KG1 (cell line): ENCODE data around the gene MED8.
A peak's percentile ranks its signal among the peaks of the same experiment; 100 is the strongest.

Experiments used
- DNase-seq: peaks from one replicate; lab custom pipeline; 2025; lab: John Stamatoyannopoulos, UW

Gene MED8

GRCh38 chr1:43389326-43390313 is at the start of gene MED8, which contains the start of gene SZT2:
TSS of gene MED8 (minus strand) at chr1:43389800. CDS start at chr1:43389764, 36 bp downstream.
TSS of gene SZT2 (plus strand) at chr1:43389899. CDS start at chr1:43389969, 70 bp downstream.
- peak; percentile 87 for DNase-seq

DNA sequence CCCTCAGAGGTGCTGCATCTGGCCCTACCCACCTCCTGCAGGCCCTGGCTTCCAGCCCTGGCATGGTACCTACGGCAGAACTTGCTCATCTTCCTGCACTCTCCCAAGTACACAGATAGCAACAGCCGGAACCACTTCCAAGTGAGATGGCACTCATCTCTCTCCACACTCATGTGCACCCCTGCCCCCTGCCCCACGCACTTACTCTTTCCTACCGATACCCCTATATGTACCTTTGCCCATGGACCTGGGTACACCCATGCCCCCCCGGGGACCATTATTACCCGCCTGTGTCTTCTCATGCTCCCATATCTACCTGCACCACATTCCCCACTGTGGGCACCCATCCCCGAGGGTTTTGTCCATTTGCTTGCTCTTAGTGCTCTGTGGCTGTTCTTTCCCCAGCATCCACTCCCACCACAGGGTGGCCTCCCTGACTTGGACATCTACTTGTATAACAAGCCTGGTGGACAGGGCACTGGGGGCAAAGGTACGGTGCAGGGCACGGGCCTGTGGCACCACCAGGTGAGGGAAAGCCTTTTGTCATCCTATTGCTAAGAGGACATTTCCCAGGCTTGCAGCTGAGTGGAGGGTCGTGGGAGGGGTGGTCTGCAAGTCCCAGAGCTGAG is 49.5 kb upstream of the MED8 start:
- no peak for DNase-seq

- no peak for DNase-seq
These were observed 49.0 kb upstream of the MED8 start for GRCh38 chr1:43438576-43438952.

DNA sequence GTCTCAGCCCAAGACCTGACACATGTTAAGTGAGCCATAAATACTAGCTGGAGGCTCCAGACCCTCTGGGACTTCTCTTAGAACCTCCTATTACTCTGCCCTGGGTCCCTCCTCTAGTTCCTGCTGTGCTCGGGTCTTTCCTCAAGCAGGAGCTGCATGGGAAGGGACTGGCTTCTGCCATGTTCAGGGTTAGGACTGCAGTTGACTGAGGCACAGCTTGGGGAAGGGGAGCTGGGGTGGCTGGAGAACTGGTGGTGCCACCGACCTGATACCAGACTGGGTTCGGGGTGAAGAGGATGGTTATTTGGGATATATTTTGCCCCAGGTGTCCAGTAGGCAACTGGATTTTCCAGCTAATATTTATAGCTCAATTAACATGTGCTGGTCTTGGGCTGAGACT is 48.4 kb upstream of the MED8 start:
- DNase-seq, result no peak

GRCh38 chr1:43437031-43437973 is 47.7 kb upstream of the MED8 start:
- DNase-seq, result no peak

DNA sequence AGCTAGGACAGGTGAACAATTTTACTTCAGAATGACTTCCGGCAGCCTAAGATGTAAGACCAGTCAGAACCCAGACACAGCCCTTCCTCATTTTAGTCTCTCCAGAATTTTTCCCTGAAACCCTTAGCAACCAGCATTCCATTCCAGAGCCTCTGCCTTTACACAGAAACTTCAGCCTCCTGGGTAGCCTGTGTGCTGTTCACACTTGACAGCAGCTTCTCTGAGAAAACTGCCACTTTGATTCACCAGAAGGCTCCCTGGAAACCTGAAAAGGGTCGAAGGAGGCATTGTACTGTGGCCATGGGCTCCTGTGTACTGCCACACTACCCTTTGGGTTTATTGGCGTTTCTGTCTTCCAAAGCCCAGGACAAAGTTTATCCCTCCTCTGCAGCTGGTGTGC is 46.8 kb upstream of the MED8 start:
- no peak for DNase-seq

- no peak for DNase-seq
These were observed 45.8 kb upstream of the MED8 start for GRCh38 chr1:43435146-43436145.

- DNase-seq, result no peak
These were observed 44.7 kb upstream of the MED8 start for GRCh38 chr1:43434256-43434655.

GRCh38 chr1:43432907-43433306 is 43.3 kb upstream of the MED8 start:
- DNase-seq, result no peak

DNA sequence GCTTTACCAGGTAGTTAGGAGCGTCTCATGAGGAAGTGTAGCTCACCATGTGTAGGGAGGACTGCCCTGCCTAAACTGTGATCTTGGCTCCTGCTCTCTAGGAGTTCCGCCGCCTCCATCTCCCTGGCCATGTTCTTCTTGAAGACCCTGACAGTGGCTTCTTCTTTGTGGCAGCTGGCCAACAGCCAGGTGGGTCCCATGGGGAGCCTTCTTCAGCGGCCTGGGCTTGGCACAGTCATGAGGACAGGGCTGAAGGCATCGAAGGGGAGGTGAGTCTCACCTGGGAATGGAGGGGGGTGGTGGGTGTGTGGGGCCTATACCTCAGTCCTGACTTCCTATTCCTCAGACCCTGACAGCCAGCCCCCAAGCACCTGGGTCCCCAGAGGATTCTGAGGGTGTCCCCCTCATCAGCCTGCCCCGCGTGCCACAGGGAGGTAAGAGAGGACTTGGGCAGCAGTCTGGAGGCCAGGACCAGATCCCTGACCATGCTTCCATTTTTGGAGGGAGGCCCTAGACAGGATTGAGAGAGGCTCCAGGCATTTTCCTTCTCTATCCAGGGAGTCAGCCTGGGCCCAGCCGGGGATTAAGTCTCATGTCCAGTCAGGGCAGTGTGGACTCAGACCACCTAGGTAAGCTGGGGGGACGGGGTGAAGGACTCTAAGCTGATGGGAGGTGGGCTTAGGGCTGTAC is 42.7 kb upstream of the MED8 start:
- DNase-seq, result no peak

GRCh38 chr1:43431676-43432075 is 42.1 kb upstream of the MED8 start:
- no peak for DNase-seq

GRCh38 chr1:43430831-43431230 is 41.2 kb upstream of the MED8 start:
- no peak for DNase-seq

GRCh38 chr1:43427941-43428340 is 38.3 kb upstream of the MED8 start:
- no peak for DNase-seq

- DNase-seq, result no peak
These were observed 37.9 kb upstream of the MED8 start for GRCh38 chr1:43427524-43427923.

DNA sequence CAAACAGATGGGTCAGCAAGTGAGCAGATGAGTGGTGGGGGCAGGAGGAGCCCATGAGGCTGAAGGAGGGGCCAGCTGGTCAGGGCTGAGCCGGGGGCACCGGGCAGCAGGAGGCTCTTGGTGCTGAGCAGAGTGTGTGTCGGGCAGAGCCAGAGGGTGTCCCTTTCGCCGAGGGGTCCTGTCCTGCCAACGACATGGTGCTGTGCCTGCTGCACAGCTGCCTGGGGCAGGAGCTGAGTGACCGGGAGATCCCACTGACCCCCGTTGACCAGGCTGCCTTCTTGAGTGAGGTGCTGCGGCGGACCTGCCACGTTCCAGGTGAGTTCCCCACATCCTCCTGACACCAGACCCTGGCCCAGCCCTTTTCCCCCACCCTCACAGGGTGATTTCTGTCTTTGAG is 36.6 kb upstream of the MED8 start:
- no peak for DNase-seq

DNA sequence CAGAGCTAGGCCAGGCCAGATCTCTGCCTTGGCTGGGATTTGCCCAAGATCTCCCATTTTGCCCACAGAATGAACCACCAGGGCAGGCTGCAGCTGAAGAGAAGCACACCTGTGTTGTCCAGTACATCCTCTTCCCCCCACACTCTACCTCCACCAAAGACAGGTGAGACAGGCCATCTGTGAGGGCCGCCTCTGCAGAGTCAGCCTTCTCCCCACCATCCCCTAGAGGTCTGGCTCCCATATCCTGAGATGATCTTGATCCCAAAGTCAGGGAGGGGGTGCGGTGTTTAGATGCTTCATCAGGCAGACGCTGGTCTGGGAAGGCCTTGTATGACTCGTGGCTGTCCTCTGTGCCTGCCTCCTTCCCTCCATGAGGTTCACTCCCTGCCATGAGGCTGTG is 35.4 kb upstream of the MED8 start:
- DNase-seq, result no peak

DNA sequence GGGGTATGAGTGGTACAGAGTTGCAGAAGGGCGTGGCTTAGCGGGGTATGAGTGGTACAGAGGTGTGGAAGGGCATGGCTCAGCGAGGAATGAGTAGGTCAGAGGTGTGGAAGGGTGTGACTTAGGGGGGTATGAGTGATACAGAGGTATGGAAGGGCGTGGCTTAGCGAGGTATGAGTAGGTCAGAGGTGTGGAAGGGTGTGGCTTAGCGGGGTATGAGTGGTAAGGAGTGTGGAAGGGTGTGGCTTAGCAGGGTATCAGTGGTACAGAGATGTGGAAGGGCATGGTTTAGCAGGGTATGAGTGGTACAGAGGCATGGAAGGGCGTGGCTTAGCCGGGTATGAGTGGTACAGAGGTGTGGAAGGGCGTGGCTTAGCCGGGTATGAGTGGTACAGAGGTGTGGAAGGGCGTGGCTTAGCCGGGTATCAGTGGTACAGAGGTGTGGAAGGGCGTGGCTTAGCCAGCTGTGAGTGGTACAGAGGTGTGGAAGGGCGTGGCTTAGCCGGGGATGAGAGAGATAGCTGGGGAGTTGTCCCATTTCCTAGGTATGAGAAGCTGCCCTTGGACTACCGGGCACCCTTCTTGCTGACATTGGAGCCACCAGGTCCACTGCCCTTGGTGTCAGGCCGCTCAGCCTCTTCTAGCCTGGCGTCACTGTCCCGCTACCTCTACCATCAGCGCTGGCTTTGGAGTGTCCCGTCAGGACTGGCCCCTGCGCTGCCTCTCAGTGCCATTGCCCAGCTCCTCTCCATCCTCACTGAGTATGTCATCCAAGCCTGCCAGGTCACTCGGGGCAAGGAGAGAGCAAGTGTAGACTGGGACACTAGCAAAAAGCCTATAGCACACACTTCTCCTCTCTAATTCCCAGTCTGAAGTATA is 34.3 kb upstream of the MED8 start:
- DNase-seq, result no peak

GRCh38 chr1:43422995-43423671 is 33.5 kb upstream of the MED8 start:
- no peak for DNase-seq
